ENCODE data around the gene NFIB.

Gene NFIB

GRCh38 chr9:14269916-14270315 lies 44.0 kb downstream of the NFIB start:
- no peaks in the 10 kb centered on the region for H3K27me3 ChIP-seq (ENCODE audit: insufficient read depth, poor library complexity, severe bottlenecking)
- no peak for ATAC-seq (ENCODE audit: low read depth)
- TF ChIP-seq, protein P1, sequence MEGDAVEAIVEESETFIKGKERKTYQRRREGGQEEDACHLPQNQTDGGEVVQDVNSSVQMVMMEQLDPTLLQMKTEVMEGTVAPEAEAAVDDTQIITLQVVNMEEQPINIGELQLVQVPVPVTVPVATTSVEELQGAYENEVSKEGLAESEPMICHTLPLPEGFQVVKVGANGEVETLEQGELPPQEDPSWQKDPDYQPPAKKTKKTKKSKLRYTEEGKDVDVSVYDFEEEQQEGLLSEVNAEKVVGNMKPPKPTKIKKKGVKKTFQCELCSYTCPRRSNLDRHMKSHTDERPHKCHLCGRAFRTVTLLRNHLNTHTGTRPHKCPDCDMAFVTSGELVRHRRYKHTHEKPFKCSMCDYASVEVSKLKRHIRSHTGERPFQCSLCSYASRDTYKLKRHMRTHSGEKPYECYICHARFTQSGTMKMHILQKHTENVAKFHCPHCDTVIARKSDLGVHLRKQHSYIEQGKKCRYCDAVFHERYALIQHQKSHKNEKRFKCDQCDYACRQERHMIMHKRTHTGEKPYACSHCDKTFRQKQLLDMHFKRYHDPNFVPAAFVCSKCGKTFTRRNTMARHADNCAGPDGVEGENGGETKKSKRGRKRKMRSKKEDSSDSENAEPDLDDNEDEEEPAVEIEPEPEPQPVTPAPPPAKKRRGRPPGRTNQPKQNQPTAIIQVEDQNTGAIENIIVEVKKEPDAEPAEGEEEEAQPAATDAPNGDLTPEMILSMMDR (IDR thresholded peaks at IDR 0.05; ENCODE audit: poor library complexity, severe bottlenecking), result no peak
- H3K9me3 ChIP-seq (ENCODE audit: severe bottlenecking), result no peaks in the 10 kb centered on the region
- no peak for DNase-seq (ENCODE audit: low spot score)
- peaks cover 38% of the 10 kb centered on the region for H3K36me3 ChIP-seq (ENCODE audit: low read depth)
- H3K27ac ChIP-seq (ENCODE audit: poor library complexity, severe bottlenecking), result no peak overlapping the region
- peaks cover 37% of the 10 kb centered on the region for H3K4me1 ChIP-seq (ENCODE audit: insufficient read depth, poor library complexity, severe bottlenecking)
- H3K4me3 ChIP-seq (ENCODE audit: severe bottlenecking), result no peak overlapping the region

DNA sequence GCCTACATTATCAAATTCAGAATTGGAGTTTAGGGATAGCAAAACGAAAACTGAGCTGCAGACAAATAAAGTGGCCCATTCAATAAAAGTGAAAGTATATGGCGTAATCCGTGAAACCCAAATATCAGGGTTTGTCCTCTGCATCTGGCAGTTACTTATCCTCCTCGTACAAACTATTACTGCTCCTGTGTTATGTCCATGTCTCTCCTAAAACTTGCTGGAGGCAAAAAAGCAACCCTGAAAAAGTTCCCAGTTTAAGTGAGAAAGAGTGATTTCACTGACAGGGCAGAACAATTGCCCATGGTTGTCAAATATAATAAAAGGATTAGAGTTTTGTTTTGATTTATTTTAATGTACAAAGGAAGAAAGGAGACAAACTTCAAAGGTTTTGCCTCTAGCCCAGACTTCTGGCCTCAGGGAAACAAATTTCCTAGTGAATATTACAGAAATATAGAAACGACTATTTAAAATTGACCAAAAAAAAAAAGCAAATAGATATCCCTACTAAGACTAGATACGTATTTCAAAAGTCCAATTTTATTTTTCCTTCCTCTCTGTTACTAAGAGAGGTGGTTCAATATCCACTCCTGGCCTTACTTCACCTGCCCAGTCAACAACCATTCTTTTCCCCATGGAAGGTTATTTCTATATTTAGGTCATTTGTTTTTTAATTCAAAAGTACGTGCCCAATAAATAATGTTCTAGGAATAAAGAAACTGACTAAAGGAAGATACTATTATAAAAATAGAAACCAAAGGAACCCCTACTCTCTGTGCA lies 50.0 kb downstream of the NFIB start:
- DNase-seq (ENCODE audit: low spot score) (no peak), ATAC-seq (ENCODE audit: low read depth) (no peak)
- Histone ChIP-seq H3K4me3 (ENCODE audit: severe bottlenecking) (no peak overlapping the region), H3K9me3 (ENCODE audit: severe bottlenecking) (no peaks in the 10 kb centered on the region), H3K27ac (ENCODE audit: poor library complexity, severe bottlenecking) (no peak overlapping the region), H3K27me3 (ENCODE audit: insufficient read depth, poor library complexity, severe bottlenecking) (no peaks in the 10 kb centered on the region), H3K36me3 (ENCODE audit: low read depth) (peaks cover 38% of the 10 kb centered on the region), H3K4me1 (ENCODE audit: insufficient read depth, poor library complexity, severe bottlenecking) (peaks cover 15% of the 10 kb centered on the region)
- TF ChIP-seq, protein P1 (IDR thresholded peaks at IDR 0.05; ENCODE audit: poor library complexity, severe bottlenecking), result no peak

- Histone ChIP-seq H3K27me3 (ENCODE audit: insufficient read depth, poor library complexity, severe bottlenecking) (no peaks in the 10 kb centered on the region), H3K9me3 (ENCODE audit: severe bottlenecking) (no peaks in the 10 kb centered on the region), H3K27ac (ENCODE audit: poor library complexity, severe bottlenecking) (no peak overlapping the region), H3K4me3 (ENCODE audit: severe bottlenecking) (no peak overlapping the region), H3K36me3 (ENCODE audit: low read depth) (peaks cover 38% of the 10 kb centered on the region), H3K4me1 (ENCODE audit: insufficient read depth, poor library complexity, severe bottlenecking) (peaks cover 26% of the 10 kb centered on the region)
- DNase-seq (ENCODE audit: low spot score) (no peak), ATAC-seq (ENCODE audit: low read depth) (no peak)
- TF ChIP-seq, protein P1 (IDR thresholded peaks at IDR 0.05; ENCODE audit: poor library complexity, severe bottlenecking), result no peak
Measured at GRCh38 chr9:14262827-14263226, 51.1 kb downstream of the NFIB start.

GRCh38 chr9:14261616-14262015 lies 52.3 kb downstream of the NFIB start:
- no peaks in the 10 kb centered on the region for H3K27me3 ChIP-seq (ENCODE audit: insufficient read depth, poor library complexity, severe bottlenecking)
- H3K9me3 ChIP-seq (ENCODE audit: severe bottlenecking), result no peaks in the 10 kb centered on the region
- no peak overlapping the region for H3K27ac ChIP-seq (ENCODE audit: poor library complexity, severe bottlenecking)
- DNase-seq (ENCODE audit: low spot score), result no peak
- H3K4me1 ChIP-seq (ENCODE audit: insufficient read depth, poor library complexity, severe bottlenecking), result peaks cover 31% of the 10 kb centered on the region
- H3K4me3 ChIP-seq (ENCODE audit: severe bottlenecking), result no peak overlapping the region
- TF ChIP-seq, protein P1 (IDR thresholded peaks at IDR 0.05; ENCODE audit: poor library complexity, severe bottlenecking), result no peak
- H3K36me3 ChIP-seq (ENCODE audit: low read depth), result peaks cover 30% of the 10 kb centered on the region
- no peak for ATAC-seq (ENCODE audit: low read depth)

GRCh38 chr9:14260101-14260500 lies 53.8 kb downstream of the NFIB start:
- Histone ChIP-seq H3K36me3 (ENCODE audit: low read depth) (peaks cover 24% of the 10 kb centered on the region), H3K27ac (ENCODE audit: poor library complexity, severe bottlenecking) (no peak overlapping the region), H3K4me3 (ENCODE audit: severe bottlenecking) (no peak overlapping the region), H3K9me3 (ENCODE audit: severe bottlenecking) (no peaks in the 10 kb centered on the region), H3K4me1 (ENCODE audit: insufficient read depth, poor library complexity, severe bottlenecking) (peaks cover 37% of the 10 kb centered on the region), H3K27me3 (ENCODE audit: insufficient read depth, poor library complexity, severe bottlenecking) (no peaks in the 10 kb centered on the region)
- TF ChIP-seq, protein P1 (IDR thresholded peaks at IDR 0.05; ENCODE audit: poor library complexity, severe bottlenecking), result no peak
- DNase-seq (ENCODE audit: low spot score) (no peak), ATAC-seq (ENCODE audit: low read depth) (peak; percentile 21; the same call in 1 of the 3 replicates)

Data from RWPE2 (cell line).